Smooth muscle cell (in vitro differentiated cells): ENCODE measurements around the gene HECW1. TPM values are rescaled to one million over a fixed set of nuclear protein-coding genes. Genes with fewer than 3 reads are reported as not detected.
"Not testable (repeated sequence)": the region's sequence is repeated elsewhere in the genome, so short reads cannot be mapped to it uniquely, and the experiment has no call there.

Experiments used
- DNase-seq: peaks from one replicate; lab custom pipeline; 2025; ENCODE audit not compliant: unreplicated experiment; lab: John Stamatoyannopoulos, UW
- H2AFZ ChIP-seq: fragments of 200-600 bp; sonication (generic); 2 replicates; pipeline ENCODE4 v1.6.0; 2016; ENCODE audit warnings: antibody characterized with exemption, low read depth, mild to moderate bottlenecking
- H3F3A ChIP-seq: fragments of 200-600 bp; sonication (generic); 2 replicates; pipeline ENCODE4 v1.6.0; 2017; ENCODE audit warnings: antibody characterized with exemption, low read depth
- H3K27ac ChIP-seq: fragments of 200-600 bp; sonication (generic); 2 replicates; pipeline ENCODE4 v1.5.1; 2016; ENCODE audit warnings: low read depth, mild to moderate bottlenecking
- H3K27me3 ChIP-seq: fragments of 200-600 bp; sonication (generic); 2 replicates; pipeline ENCODE4 v1.6.1; 2016; ENCODE audit warnings: low read depth, mild to moderate bottlenecking
- H3K36me3 ChIP-seq: fragments of 200-600 bp; sonication (generic); 2 replicates; pipeline ENCODE4 v1.5.1; 2016; ENCODE audit warnings: low read depth
- H3K4me1 ChIP-seq: fragments of 200-600 bp; sonication (generic); 2 replicates; pipeline ENCODE4 v1.5.1; 2016; ENCODE audit warnings: low read depth
- H3K4me2 ChIP-seq: fragments of 200-600 bp; sonication (generic); 2 replicates; pipeline ENCODE4 v1.6.0; 2016; ENCODE audit warnings: mild to moderate bottlenecking
- H3K4me3 ChIP-seq: fragments of 200-600 bp; sonication (generic); 2 replicates; pipeline ENCODE4 v1.5.1; 2016; ENCODE audit warnings: mild to moderate bottlenecking
- H3K79me2 ChIP-seq: fragments of 200-600 bp; sonication (generic); 2 replicates; pipeline ENCODE4 v1.6.0; 2016; ENCODE audit warnings: low read depth, mild to moderate bottlenecking
- H3K9ac ChIP-seq: fragments of 200-600 bp; sonication (generic); 2 replicates; pipeline ENCODE4 v1.6.0; 2016; ENCODE audit warnings: low read depth
- H3K9me3 ChIP-seq: fragments of 200-600 bp; sonication (generic); replicated peaks from 2 replicates; pipeline ENCODE4 v1.5.1; 2016; ENCODE audit warnings: low read depth
- H4K20me1 ChIP-seq: fragments of 200-600 bp; sonication (generic); 2 replicates; pipeline ENCODE4 v1.6.0; 2016; ENCODE audit warnings: low read depth
- CTCF ChIP-seq: fragments of 200-600 bp; sonication (generic); IDR thresholded peaks from 2 replicates; pipeline ENCODE4 v1.5.1; 2017; ENCODE audit warnings: borderline replicate concordance, mild to moderate bottlenecking, antibody characterized with exemption; ENCODE audit not compliant: insufficient read depth, poor library complexity, severe bottlenecking
- WGBS: methylation state at CpG from one replicate; pipeline ENCODE4 v1.1.7; 2016; ENCODE audit warnings: low lambda C conversion rate; 5-methylcytosine and 5-hydroxymethylcytosine counted together
- polyA plus RNA-seq: library from polyadenylated mRNA; unstranded; fragments of >200 nt; fragmentation: Nextera tagmentation; extraction: Ambion mirVana; gene quantifications from 2 replicates; pipeline ENCODE4 v1.2.1, GENCODE V29; 2016
- total RNA-seq: library from RNA; depleted of rRNA; stranded (reverse); fragments of >200 nt; gene quantifications from 2 replicates; pipeline ENCODE4 v1.2.3, GENCODE V29; 2014

Gene HECW1
- total and polyA plus RNA-seq, 2 experiments from 2014 or later, result 0.09 to 0.49 TPM

- Histone ChIP-seq H2AFZ (peak within 1 kb of the TSS; percentile 88), H3K4me3 (peak within 1 kb of the TSS; percentile 97), H3K27ac (peak within 1 kb of the TSS; percentile 76), H3K27me3 (no peaks in the 10 kb centered on the region), H3K9ac (peak within 1 kb of the TSS; percentile 87), H3K4me2 (peak within 1 kb of the TSS; percentile 95), H3K79me2 (peaks cover 37% of the 10 kb centered on the region), H3K4me1 (peaks cover 9% of the 10 kb centered on the region), H3K9me3 (no peaks in the 10 kb centered on the region), H3K36me3 (no peaks in the 10 kb centered on the region), H4K20me1 (peaks cover 43% of the 10 kb centered on the region), H3F3A (no peaks in the 10 kb centered on the region)
- WGBS, result 2% methylated on average over 69 of the region's 83 CpGs
- TF ChIP-seq CTCF, result peak; percentile 97
- DNase-seq, result peak; percentile 94
Measured at GRCh38 chr7:43582503-43583423, 470.3 kb downstream of the HECW1 start, which contains the start of gene STK17A. Gene STK17A, plus strand, starts transcription at chr7:43583108. Its CDS starts 136 bp downstream, at chr7:43583244.

- H3K9ac ChIP-seq, result peak overlapping the region; percentile 87
- no peaks in the 10 kb centered on the region for H3K9me3 ChIP-seq
- peak overlapping the region; percentile 97 for H3K4me3 ChIP-seq
- peak; percentile 45 for DNase-seq
- peak overlapping the region; percentile 95 for H3K4me2 ChIP-seq
- peaks cover 9% of the 10 kb centered on the region for H3K4me1 ChIP-seq
- 2% methylated on average over 66 of the region's 66 CpGs for WGBS
- no peaks in the 10 kb centered on the region for H3K27me3 ChIP-seq
- TF ChIP-seq CTCF, result peak; percentile 5
- H3F3A ChIP-seq, result no peaks in the 10 kb centered on the region
- no peaks in the 10 kb centered on the region for H3K36me3 ChIP-seq
- H2AFZ ChIP-seq, result peak overlapping the region; percentile 88
- peaks cover 44% of the 10 kb centered on the region for H3K79me2 ChIP-seq
- peaks cover 52% of the 10 kb centered on the region for H4K20me1 ChIP-seq
- peak overlapping the region; percentile 76 for H3K27ac ChIP-seq
Measured at GRCh38 chr7:43583424-43584194, 471.2 kb downstream of the HECW1 start.

GRCh38 chr7:43584195-43584586, 471.7 kb downstream of the HECW1 start:
- peak overlapping the region; percentile 97 for H3K4me3 ChIP-seq
- peak overlapping the region; percentile 87 for H3K9ac ChIP-seq
- no peaks in the 10 kb centered on the region for H3K9me3 ChIP-seq
- no peaks in the 10 kb centered on the region for H3F3A ChIP-seq
- 14% methylated on average over 8 of the region's 8 CpGs for WGBS
- H3K4me2 ChIP-seq, result peak overlapping the region; percentile 95
- DNase-seq, result no peak
- peaks cover 9% of the 10 kb centered on the region for H3K4me1 ChIP-seq
- H3K36me3 ChIP-seq, result no peaks in the 10 kb centered on the region
- peak overlapping the region; percentile 88 for H2AFZ ChIP-seq
- H3K27me3 ChIP-seq, result no peaks in the 10 kb centered on the region
- peak overlapping the region; percentile 76 for H3K27ac ChIP-seq
- H4K20me1 ChIP-seq, result peaks cover 58% of the 10 kb centered on the region
- peaks cover 50% of the 10 kb centered on the region for H3K79me2 ChIP-seq
- no peak for TF ChIP-seq CTCF

GRCh38 chr7:43584733-43585132, 472.3 kb downstream of the HECW1 start:
- WGBS, result 76% methylated on average over 11 of the region's 11 CpGs
- not testable (repeated sequence) for H3K9me3 ChIP-seq, H3K27me3 ChIP-seq, H3K4me1 ChIP-seq, H3F3A ChIP-seq, H3K36me3 ChIP-seq, H3K9ac ChIP-seq, H2AFZ ChIP-seq, DNase-seq
- peaks cover 56% of the 10 kb centered on the region for H3K79me2 ChIP-seq
- peak overlapping the region; percentile 95 for H3K4me2 ChIP-seq
- peak overlapping the region; percentile 76 for H3K27ac ChIP-seq
- H4K20me1 ChIP-seq, result peaks cover 63% of the 10 kb centered on the region
- peak overlapping the region; percentile 97 for H3K4me3 ChIP-seq
